GM18520 (cell line): ENCODE results near the gene LBP.
"Not testable (repeated sequence)": the region's sequence is repeated elsewhere in the genome, so short reads cannot be mapped to it uniquely, and the experiment has no call there.

Experiments
- ATAC-seq: cut with Tn5 transposase; IDR thresholded peaks from one replicate; pipeline ENCODE4 v1.9.1; 2021; ENCODE audit not compliant: unreplicated experiment

Gene LBP

GRCh38 chr20:38346741-38347140, 459 bp downstream of the LBP start:
- ATAC-seq, result no peak

GRCh38 chr20:38349856-38350255, 3.6 kb downstream of the LBP start:
- no peak for ATAC-seq

GRCh38 chr20:38350879-38351775, 4.8 kb downstream of the LBP start:
- no peak for ATAC-seq

- no peak for ATAC-seq
Observed at GRCh38 chr20:38353316-38353715, 7.0 kb downstream of the LBP start.

- ATAC-seq, result no peak
Observed at GRCh38 chr20:38354227-38354626, 7.9 kb downstream of the LBP start.

- no peak for ATAC-seq
Observed at GRCh38 chr20:38355161-38356012, 9.1 kb downstream of the LBP start.

GRCh38 chr20:38357653-38358207, 11.4 kb downstream of the LBP start:
- ATAC-seq, result no peak

- no peak for ATAC-seq
Observed at GRCh38 chr20:38358556-38358955, 12.3 kb downstream of the LBP start.

GRCh38 chr20:38363004-38363747, 16.9 kb downstream of the LBP start:
- ATAC-seq, result no peak

- no peak for ATAC-seq
Observed at GRCh38 chr20:38369389-38369788, 23.1 kb downstream of the LBP start.

- ATAC-seq, result no peak
Observed at GRCh38 chr20:38372806-38373205, 26.5 kb downstream of the LBP start.

- no peak for ATAC-seq
Observed at GRCh38 chr20:38373231-38373867, 27.1 kb downstream of the LBP start.

GRCh38 chr20:38373898-38374297, 27.6 kb downstream of the LBP start:
- ATAC-seq, result no peak

- ATAC-seq, result no peak
Observed at GRCh38 chr20:38377039-38377685, 30.9 kb downstream of the LBP start.

- ATAC-seq, result not testable (repeated sequence)
Observed at GRCh38 chr20:38377838-38378237, 31.6 kb downstream of the LBP start.

GRCh38 chr20:38383147-38383546, 36.9 kb downstream of the LBP start:
- no peak for ATAC-seq

- ATAC-seq, result no peak
Observed at GRCh38 chr20:38386004-38386403, 39.7 kb downstream of the LBP start.

GRCh38 chr20:38386851-38387250, 40.6 kb downstream of the LBP start:
- ATAC-seq, result no peak

- no peak for ATAC-seq
Observed at GRCh38 chr20:38387953-38388352, 41.7 kb downstream of the LBP start.

GRCh38 chr20:38392356-38392755, 46.1 kb downstream of the LBP start:
- ATAC-seq, result no peak
